Panc1 (cell line): ENCODE results near the gene IL16. TPM values are rescaled to one million over a fixed set of nuclear protein-coding genes. Genes with fewer than 3 reads are reported as not detected.

Experiments used
- ATAC-seq: fragments of 200-7000 bp; cut with Tn5 transposase; 2 replicates; pipeline ENCODE4 v1.9.1; 2020; ENCODE audit warnings: mild to moderate bottlenecking, moderate library complexity
- BruUV-seq: library from RNA; stranded (reverse); fragments of 400-500 nt; replicated peaks from 2 replicates; lab custom pipeline; 2021; lab: Mats Ljungman, UMichigan
- CTCF ChIA-PET: fragments of 300-600 bp; sonication (Branson Sonifier 250); formaldehyde crosslinking; loops from one replicate; lab custom pipeline; 2022; ENCODE audit warnings: antibody characterized with exemption; lab: Charles Lee
- POLR2A ChIA-PET: fragments of 300-600 bp; sonication (Branson Sonifier 250); formaldehyde crosslinking; loops from one replicate; lab custom pipeline; 2022; ENCODE audit warnings: antibody characterized with exemption; lab: Charles Lee
- DNase-seq: peaks from one replicate; pipeline ENCODE4 v3.0.0-alpha.2; 2010; ENCODE audit warnings: low read depth, low spot score
- H3K27ac ChIP-seq: 2 replicates; pipeline ENCODE4 v1.5.1; 2011; ENCODE audit warnings: mild to moderate bottlenecking, low read length, inconsistent platforms
- H3K27me3 ChIP-seq: fragments of 200-500 bp; sonication (Bioruptor generic); 2 replicates; pipeline ENCODE4 v1.6.0; 2014; ENCODE audit warnings: low read length, inconsistent platforms; ENCODE audit not compliant: control insufficient read depth, insufficient read depth
- H3K36me3 ChIP-seq: fragments of 200-500 bp; sonication (Bioruptor generic); 2 replicates; pipeline ENCODE4 v1.5.1; 2014; ENCODE audit warnings: inconsistent platforms, mild to moderate bottlenecking, low read length, moderate library complexity; ENCODE audit not compliant: control insufficient read depth, insufficient read depth
- H3K4me1 ChIP-seq: 2 replicates; pipeline ENCODE4 v1.5.1; 2011; ENCODE audit warnings: inconsistent platforms, mild to moderate bottlenecking, low read length, moderate library complexity; ENCODE audit not compliant: control insufficient read depth, insufficient read depth
- H3K4me3 ChIP-seq, 2 experiments: 2 replicates each; pipeline ENCODE4 v1.5.1; 2011 to 2012; ENCODE audit warnings: low read depth in 2 of 2, low read length in 2 of 2, mild to moderate bottlenecking in 2 of 2, inconsistent platforms in 1 of 2, moderate library complexity in 1 of 2
- H3K9me3 ChIP-seq: fragments of 200-500 bp; sonication (Bioruptor generic); 2 replicates; pipeline ENCODE4 v1.5.1; 2014; ENCODE audit warnings: low read depth, mild to moderate bottlenecking, inconsistent platforms, low read length, moderate library complexity; ENCODE audit not compliant: control insufficient read depth, insufficient read depth
- POLR2AphosphoS5 ChIP-seq: IDR thresholded peaks from 2 replicates; pipeline ENCODE4 v1.6.1; 2012; ENCODE audit warnings: mild to moderate bottlenecking, low read depth, low read length, moderate library complexity
- SIN3A ChIP-seq: IDR thresholded peaks from 2 replicates; pipeline ENCODE4 v1.6.1; 2012; ENCODE audit warnings: low read depth, mild to moderate bottlenecking, low read length, moderate library complexity, borderline replicate concordance; ENCODE audit not compliant: insufficient read depth
- TCF7L2 ChIP-seq: IDR thresholded peaks from 2 replicates; pipeline ENCODE4 v1.6.1; 2011; ENCODE audit warnings: mild to moderate bottlenecking, low read depth, low read length, inconsistent platforms
- in situ Hi-C: cut with HindIII; loops from 2 replicates; pipeline ENCODE4 v1.10.0; 2016; ENCODE audit warnings: low sequenced_read_pairs, low pct_unique_long_range_greater_than_20kb
- intact Hi-C: fragments of 100-400 bp; cut with micrococcal nuclease; formaldehyde crosslinking; loops from one replicate; pipeline ENCODE4 v1.10.0; 2022; ENCODE audit not compliant: unreplicated experiment
- total RNA-seq: library from RNA; stranded (reverse); gene quantifications from one replicate; pipeline ENCODE4 v1.2.1, GENCODE V29; 2021; ENCODE audit not compliant: unreplicated experiment
- TF ChIP-seq, protein P1 (sequence below), 2 experiments: IDR thresholded peaks; 2 replicates each; pipeline ENCODE4 v1.6.1; 2011 to 2012; ENCODE audit warnings: low read depth in 2 of 2, control low read depth in 1 of 2, low read length in 1 of 2, mild to moderate bottlenecking in 1 of 2, moderate library complexity in 1 of 2; ENCODE audit not compliant: insufficient read depth in 1 of 2
- TF ChIP-seq, protein P2 (sequence below): fragments of 450-650 bp; IDR thresholded peaks from 2 replicates; pipeline ENCODE4 v1.5.1; 2017; ENCODE audit warnings: mild to moderate bottlenecking

IL16 gene
- total RNA-seq, 1 experiment from 2014 or later: 1.0 TPM

DNA sequence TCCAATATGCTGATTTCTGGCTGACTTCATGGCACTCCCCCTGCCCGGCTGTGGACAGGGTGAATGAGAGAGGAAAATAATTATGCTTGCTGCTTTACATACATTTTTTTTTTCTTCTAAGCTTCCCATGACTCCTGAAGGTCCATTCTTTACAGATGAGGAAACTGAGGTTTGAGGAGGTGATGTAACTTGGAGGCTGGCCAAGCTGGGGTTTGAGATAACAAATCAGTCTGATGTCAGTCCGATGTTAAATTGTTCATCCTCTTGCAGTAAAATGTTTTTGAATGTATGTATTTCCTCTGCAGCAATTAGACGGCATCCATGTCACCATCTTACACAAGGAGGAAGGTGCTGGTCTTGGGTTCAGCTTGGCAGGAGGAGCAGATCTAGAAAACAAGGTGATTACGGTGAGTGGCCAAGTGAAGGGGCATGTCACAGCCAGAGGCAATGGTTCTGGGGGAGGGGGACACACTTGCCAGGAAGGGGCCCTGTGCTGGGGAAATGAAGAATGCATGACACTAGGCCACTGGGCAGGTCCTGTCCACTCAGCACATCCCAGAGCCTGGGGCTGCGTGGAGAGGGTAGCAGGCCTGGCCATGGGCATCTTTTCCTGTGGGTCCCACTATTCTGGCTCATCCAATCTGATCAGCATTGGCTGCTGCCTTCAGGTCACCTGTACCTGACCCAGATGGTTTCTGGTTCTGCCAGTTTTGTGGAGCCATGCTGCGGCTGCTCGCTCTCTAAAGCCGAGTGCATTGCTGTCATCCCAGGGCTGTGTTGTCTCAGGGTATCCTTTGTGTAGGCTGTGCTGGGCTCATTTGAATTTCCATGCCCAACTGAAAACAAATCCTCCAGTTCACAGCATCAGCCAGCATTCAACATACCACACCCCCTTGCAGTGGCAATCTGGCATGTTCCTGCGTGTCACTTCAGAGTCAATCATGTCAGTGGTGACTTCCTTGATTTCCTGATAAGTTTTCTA, 106.9 kb downstream of the IL16 start:
- H3K4me1 ChIP-seq: no peaks in the 10 kb centered on the region
- no TSS peak for BruUV-seq
- H3K27ac ChIP-seq: no peak overlapping the region
- CTCF ChIA-PET: no interaction called here
- no peak for ATAC-seq
- no peaks in the 10 kb centered on the region; the same call in 1 of the 2 replicates for H3K27me3 ChIP-seq
- no peak for DNase-seq
- TF ChIP-seq, protein P1, sequence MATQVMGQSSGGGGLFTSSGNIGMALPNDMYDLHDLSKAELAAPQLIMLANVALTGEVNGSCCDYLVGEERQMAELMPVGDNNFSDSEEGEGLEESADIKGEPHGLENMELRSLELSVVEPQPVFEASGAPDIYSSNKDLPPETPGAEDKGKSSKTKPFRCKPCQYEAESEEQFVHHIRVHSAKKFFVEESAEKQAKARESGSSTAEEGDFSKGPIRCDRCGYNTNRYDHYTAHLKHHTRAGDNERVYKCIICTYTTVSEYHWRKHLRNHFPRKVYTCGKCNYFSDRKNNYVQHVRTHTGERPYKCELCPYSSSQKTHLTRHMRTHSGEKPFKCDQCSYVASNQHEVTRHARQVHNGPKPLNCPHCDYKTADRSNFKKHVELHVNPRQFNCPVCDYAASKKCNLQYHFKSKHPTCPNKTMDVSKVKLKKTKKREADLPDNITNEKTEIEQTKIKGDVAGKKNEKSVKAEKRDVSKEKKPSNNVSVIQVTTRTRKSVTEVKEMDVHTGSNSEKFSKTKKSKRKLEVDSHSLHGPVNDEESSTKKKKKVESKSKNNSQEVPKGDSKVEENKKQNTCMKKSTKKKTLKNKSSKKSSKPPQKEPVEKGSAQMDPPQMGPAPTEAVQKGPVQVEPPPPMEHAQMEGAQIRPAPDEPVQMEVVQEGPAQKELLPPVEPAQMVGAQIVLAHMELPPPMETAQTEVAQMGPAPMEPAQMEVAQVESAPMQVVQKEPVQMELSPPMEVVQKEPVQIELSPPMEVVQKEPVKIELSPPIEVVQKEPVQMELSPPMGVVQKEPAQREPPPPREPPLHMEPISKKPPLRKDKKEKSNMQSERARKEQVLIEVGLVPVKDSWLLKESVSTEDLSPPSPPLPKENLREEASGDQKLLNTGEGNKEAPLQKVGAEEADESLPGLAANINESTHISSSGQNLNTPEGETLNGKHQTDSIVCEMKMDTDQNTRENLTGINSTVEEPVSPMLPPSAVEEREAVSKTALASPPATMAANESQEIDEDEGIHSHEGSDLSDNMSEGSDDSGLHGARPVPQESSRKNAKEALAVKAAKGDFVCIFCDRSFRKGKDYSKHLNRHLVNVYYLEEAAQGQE (IDR thresholded peaks at IDR 0.05; ENCODE audit: insufficient read depth in 1 of 2, low read depth in 2 of 2, low read length in 1 of 2): no peak
- TF ChIP-seq, protein P2, sequence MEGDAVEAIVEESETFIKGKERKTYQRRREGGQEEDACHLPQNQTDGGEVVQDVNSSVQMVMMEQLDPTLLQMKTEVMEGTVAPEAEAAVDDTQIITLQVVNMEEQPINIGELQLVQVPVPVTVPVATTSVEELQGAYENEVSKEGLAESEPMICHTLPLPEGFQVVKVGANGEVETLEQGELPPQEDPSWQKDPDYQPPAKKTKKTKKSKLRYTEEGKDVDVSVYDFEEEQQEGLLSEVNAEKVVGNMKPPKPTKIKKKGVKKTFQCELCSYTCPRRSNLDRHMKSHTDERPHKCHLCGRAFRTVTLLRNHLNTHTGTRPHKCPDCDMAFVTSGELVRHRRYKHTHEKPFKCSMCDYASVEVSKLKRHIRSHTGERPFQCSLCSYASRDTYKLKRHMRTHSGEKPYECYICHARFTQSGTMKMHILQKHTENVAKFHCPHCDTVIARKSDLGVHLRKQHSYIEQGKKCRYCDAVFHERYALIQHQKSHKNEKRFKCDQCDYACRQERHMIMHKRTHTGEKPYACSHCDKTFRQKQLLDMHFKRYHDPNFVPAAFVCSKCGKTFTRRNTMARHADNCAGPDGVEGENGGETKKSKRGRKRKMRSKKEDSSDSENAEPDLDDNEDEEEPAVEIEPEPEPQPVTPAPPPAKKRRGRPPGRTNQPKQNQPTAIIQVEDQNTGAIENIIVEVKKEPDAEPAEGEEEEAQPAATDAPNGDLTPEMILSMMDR: no peak
- TF ChIP-seq SIN3A: no peak
- TF ChIP-seq POLR2AphosphoS5: no peak
- no peak for TF ChIP-seq TCF7L2
- H3K36me3 ChIP-seq: no peaks in the 10 kb centered on the region
- POLR2A ChIA-PET: no interaction called here
- intact Hi-C loops (no loop called here), in situ Hi-C loops (no loop called here)
- no peak overlapping the region for H3K4me3 ChIP-seq
- no peaks in the 10 kb centered on the region for H3K9me3 ChIP-seq

DNA sequence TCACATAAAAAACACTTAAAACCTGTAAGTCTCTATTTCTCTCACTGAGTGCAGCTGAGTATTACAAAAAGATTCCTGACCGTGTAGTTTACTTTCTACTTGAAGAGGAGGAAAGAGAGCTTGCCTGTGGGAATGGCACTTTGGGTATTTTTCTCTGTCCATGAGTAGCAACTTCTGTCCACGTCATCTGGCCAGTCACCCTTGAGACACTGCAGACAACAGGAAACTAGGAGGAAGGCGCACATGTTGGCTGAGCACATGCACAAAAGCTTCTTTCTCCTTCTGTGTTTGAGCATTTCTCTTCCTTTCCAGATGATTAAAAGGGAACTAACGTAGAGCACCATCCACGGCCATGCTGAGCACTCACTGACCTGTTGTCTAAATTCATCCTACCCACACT, 107.5 kb downstream of the IL16 start:
- H3K27me3 ChIP-seq: no peaks in the 10 kb centered on the region; the same call in 1 of the 2 replicates
- H3K27ac ChIP-seq: no peak overlapping the region
- CTCF ChIA-PET: no interaction called here
- ATAC-seq: no peak
- no peaks in the 10 kb centered on the region for H3K4me1 ChIP-seq
- no peaks in the 10 kb centered on the region for H3K9me3 ChIP-seq
- BruUV-seq: no TSS peak
- intact Hi-C loops: no loop called here
- H3K4me3 ChIP-seq: no peak overlapping the region
- TF ChIP-seq, protein P1 (IDR thresholded peaks at IDR 0.05; ENCODE audit: insufficient read depth in 1 of 2, low read depth in 2 of 2, low read length in 1 of 2): no peak
- TF ChIP-seq, protein P2: no peak
- TF ChIP-seq TCF7L2 (no peak), SIN3A (no peak), POLR2AphosphoS5 (no peak)
- DNase-seq: no peak
- H3K36me3 ChIP-seq: no peaks in the 10 kb centered on the region
- in situ Hi-C loops: no loop called here
- POLR2A ChIA-PET: no interaction called here
